GM21576 (cell line): ENCODE measurements around the gene SKAP1.
"Not testable (repeated sequence)": the region's sequence is repeated elsewhere in the genome, so short reads cannot be mapped to it uniquely, and the experiment has no call there.

Experiments used
- ATAC-seq: cut with Tn5 transposase; IDR thresholded peaks from one replicate; pipeline ENCODE4 v1.9.1; 2021; ENCODE audit warnings: mild to moderate bottlenecking, moderate library complexity; ENCODE audit not compliant: unreplicated experiment

The SKAP1 gene

GRCh38 chr17:48293319-48294019 lies 136.5 kb downstream of the SKAP1 start:
- no peak for ATAC-seq

GRCh38 chr17:48290378-48290777 lies 139.6 kb downstream of the SKAP1 start:
- ATAC-seq = no peak

GRCh38 chr17:48286917-48287316 lies 143.1 kb downstream of the SKAP1 start:
- ATAC-seq = not testable (repeated sequence)

GRCh38 chr17:48285614-48286013 lies 144.4 kb downstream of the SKAP1 start:
- ATAC-seq = no peak

- no peak for ATAC-seq
Observed at GRCh38 chr17:48283907-48284306, 146.1 kb downstream of the SKAP1 start.

GRCh38 chr17:48283411-48283810 lies 146.6 kb downstream of the SKAP1 start:
- ATAC-seq = no peak

- no peak for ATAC-seq
Observed at GRCh38 chr17:48282303-48282702, 147.7 kb downstream of the SKAP1 start.

GRCh38 chr17:48278760-48279491 lies 151.1 kb downstream of the SKAP1 start:
- ATAC-seq = no peak

- no peak for ATAC-seq
Observed at GRCh38 chr17:48276776-48277175, 153.2 kb downstream of the SKAP1 start.

- no peak for ATAC-seq
Observed at GRCh38 chr17:48270899-48271298, 159.1 kb downstream of the SKAP1 start.

GRCh38 chr17:48269209-48269608 lies 160.8 kb downstream of the SKAP1 start:
- no peak for ATAC-seq

- no peak for ATAC-seq
Observed at GRCh38 chr17:48263731-48264035, 166.3 kb downstream of the SKAP1 start.

GRCh38 chr17:48262982-48263730 lies 166.9 kb downstream of the SKAP1 start:
- no peak for ATAC-seq

GRCh38 chr17:48261297-48261880 lies 168.6 kb downstream of the SKAP1 start:
- no peak for ATAC-seq

- ATAC-seq = no peak
Observed at GRCh38 chr17:48259694-48260291, 170.2 kb downstream of the SKAP1 start.

GRCh38 chr17:48258331-48258730 lies 171.7 kb downstream of the SKAP1 start:
- ATAC-seq = no peak

GRCh38 chr17:48255759-48256158 lies 174.3 kb downstream of the SKAP1 start:
- no peak for ATAC-seq

- ATAC-seq = no peak
Observed at GRCh38 chr17:48254896-48255295, 175.1 kb downstream of the SKAP1 start.

- ATAC-seq = no peak
Observed at GRCh38 chr17:48253975-48254374, 176.0 kb downstream of the SKAP1 start.

GRCh38 chr17:48251950-48252349 lies 178.1 kb downstream of the SKAP1 start:
- ATAC-seq = no peak

GRCh38 chr17:48250949-48251348 lies 179.1 kb downstream of the SKAP1 start:
- ATAC-seq = no peak
